Activated CD8-positive, alpha-beta T cell treated with anti-CD3 and anti-CD28 coated beads for 36 hours (primary cell): Measurements from ENCODE around the gene XRCC2. TPM values are rescaled to one million over a fixed set of nuclear protein-coding genes. Genes with fewer than 3 reads are reported as not detected.
"Not testable (repeated sequence)": the region's sequence is repeated elsewhere in the genome, so short reads cannot be mapped to it uniquely, and the experiment has no call there.

Experiments used
- ATAC-seq: fragments of 200-7000 bp; cut with Tn5 transposase; one replicate; pipeline ENCODE4 v1.10.0; 2021; ENCODE audit warnings: mild to moderate bottlenecking, moderate library complexity
- CTCF ChIA-PET: fragments of 350-600 bp; sonication (Branson Sonifier 250); formaldehyde crosslinking; loops from one replicate; lab custom pipeline; 2021; ENCODE audit warnings: antibody characterized with exemption; lab: Charles Lee
- POLR2A ChIA-PET: fragments of 350-600 bp; sonication (Branson Sonifier 250); formaldehyde crosslinking; loops from one replicate; lab custom pipeline; 2021; ENCODE audit warnings: antibody characterized with exemption; lab: Charles Lee
- DNase-seq: peaks from one replicate; pipeline ENCODE4 v3.0.0-alpha.2; 2020
- H3K27ac Mint-ChIP-seq: one replicate; pipeline ENCODE4 v1.8.0; 2021; ENCODE audit warnings: mild to moderate bottlenecking, mixed read lengths
- H3K27me3 Mint-ChIP-seq: one replicate; pipeline ENCODE4 v1.8.0; 2021; ENCODE audit warnings: mixed read lengths
- H3K36me3 Mint-ChIP-seq: one replicate; pipeline ENCODE4 v1.8.0; 2021; ENCODE audit warnings: low read depth, mixed read lengths
- H3K4me1 Mint-ChIP-seq: one replicate; pipeline ENCODE4 v1.8.0; 2021; ENCODE audit warnings: low read depth, mixed read lengths
- H3K4me3 Mint-ChIP-seq: one replicate; pipeline ENCODE4 v1.8.0; 2021; ENCODE audit warnings: mild to moderate bottlenecking, moderate library complexity, mixed read lengths
- H3K9me3 Mint-ChIP-seq: one replicate; pipeline ENCODE4 v1.8.0; 2021; ENCODE audit warnings: mixed read lengths
- intact Hi-C: fragments of 100-400 bp; cut with micrococcal nuclease; formaldehyde crosslinking; loops from one replicate; pipeline ENCODE4 v1.10.0; 2022
- total RNA-seq, 2 experiments: library from RNA; stranded (reverse); gene quantifications; one replicate each; pipeline ENCODE4 v1.2.3, GENCODE V29; 2021
- TF ChIP-seq, protein P1 (sequence below): fragments of 200-600 bp; IDR thresholded peaks from one replicate; pipeline ENCODE4 v1.8.0; 2022; ENCODE audit warnings: antibody characterized with exemption, mild to moderate bottlenecking

XRCC2 gene
- total RNA-seq, 2 experiments from 2014 or later: 16.6 to 17.2 TPM

DNA sequence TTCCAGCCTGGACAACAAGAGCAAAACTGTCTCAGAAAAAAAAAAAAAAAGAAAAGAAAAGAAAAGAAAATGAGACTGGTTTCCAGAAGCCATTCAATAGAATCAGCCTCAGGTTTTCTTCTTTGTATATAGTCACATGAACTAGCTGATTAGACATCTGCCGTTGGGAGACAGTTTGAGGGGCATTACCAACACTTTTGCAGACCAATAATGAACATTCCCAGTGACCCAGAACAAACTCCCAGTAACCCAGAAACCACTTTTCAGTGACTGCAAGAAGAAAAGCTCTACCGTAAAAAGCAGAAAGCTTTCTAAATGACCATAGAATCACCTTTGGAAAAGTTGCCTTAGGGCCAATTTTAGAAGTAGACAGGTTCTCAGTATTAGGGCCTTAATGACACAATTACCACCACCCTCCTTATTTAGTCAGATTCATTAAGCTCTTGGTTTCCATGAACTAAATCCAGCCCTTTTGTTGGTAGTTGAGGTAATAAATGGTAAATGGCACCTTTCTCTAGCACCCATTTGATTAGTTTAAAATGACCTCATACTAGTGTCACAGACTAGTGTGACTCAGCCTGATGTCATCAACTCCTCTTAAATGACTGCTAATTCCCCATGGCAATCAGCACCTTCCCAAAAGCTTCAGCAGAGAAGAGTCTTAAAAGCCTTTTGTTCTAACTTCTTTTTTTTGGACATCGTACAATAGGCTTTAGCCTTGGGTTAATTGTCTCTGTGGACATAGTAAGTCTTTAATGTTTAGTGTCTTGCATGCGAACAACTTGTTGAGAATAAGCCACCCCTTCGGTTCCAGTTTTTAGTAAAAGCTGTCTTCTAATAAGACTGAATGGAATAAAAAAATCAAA lies 33.6 kb upstream of the XRCC2 start:
- ChIA-PET POLR2A (no interaction called here), CTCF (interaction anchor here (0.6 kb wide), 1 partner anchor 374 kb away, joined by 4 read pairs; no protein-coding TSS in a partner anchor)
- DNase-seq: no peak
- peaks cover 9% of the 10 kb centered on the region for H3K9me3 Mint-ChIP-seq
- TF ChIP-seq, protein P1, sequence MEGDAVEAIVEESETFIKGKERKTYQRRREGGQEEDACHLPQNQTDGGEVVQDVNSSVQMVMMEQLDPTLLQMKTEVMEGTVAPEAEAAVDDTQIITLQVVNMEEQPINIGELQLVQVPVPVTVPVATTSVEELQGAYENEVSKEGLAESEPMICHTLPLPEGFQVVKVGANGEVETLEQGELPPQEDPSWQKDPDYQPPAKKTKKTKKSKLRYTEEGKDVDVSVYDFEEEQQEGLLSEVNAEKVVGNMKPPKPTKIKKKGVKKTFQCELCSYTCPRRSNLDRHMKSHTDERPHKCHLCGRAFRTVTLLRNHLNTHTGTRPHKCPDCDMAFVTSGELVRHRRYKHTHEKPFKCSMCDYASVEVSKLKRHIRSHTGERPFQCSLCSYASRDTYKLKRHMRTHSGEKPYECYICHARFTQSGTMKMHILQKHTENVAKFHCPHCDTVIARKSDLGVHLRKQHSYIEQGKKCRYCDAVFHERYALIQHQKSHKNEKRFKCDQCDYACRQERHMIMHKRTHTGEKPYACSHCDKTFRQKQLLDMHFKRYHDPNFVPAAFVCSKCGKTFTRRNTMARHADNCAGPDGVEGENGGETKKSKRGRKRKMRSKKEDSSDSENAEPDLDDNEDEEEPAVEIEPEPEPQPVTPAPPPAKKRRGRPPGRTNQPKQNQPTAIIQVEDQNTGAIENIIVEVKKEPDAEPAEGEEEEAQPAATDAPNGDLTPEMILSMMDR: no peak
- H3K4me1 Mint-ChIP-seq: peaks cover 3% of the 10 kb centered on the region
- H3K27me3 Mint-ChIP-seq: peaks cover 2% of the 10 kb centered on the region
- H3K27ac Mint-ChIP-seq: no peak overlapping the region
- intact Hi-C loops: no loop called here
- H3K4me3 Mint-ChIP-seq: no peak overlapping the region
- ATAC-seq: no peak
- no peaks in the 10 kb centered on the region for H3K36me3 Mint-ChIP-seq

DNA sequence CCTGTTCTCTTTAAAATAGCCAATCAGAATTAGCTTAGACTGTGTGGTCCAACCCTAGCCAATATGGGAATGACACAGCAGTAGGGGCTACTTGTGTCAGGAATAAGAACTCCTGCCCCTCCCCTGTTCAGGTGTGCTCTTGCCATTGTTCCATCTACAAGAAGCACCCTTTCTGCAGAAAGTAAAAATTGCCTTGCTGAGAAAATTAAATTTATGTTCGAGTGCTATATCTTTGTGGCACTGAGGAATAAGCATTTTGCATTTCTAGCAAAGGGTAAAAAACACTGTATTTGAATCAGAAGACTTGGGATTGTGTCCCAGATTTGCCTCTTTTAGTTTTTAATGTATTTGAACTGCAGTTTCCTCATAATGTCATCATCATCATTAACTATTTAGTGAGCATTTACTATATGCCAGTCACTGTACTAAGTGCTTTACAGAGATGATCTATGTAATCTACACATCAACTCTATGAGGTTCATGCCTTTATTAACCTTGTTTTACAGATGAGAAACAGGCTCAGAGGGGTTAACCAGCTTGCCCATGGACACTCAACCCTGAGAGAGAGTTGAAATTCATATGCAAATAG lies 28.9 kb upstream of the XRCC2 start:
- H3K4me1 Mint-ChIP-seq: no peaks in the 10 kb centered on the region
- no peak for DNase-seq
- H3K27ac Mint-ChIP-seq: no peak overlapping the region
- H3K9me3 Mint-ChIP-seq: peaks cover 12% of the 10 kb centered on the region
- H3K36me3 Mint-ChIP-seq: no peaks in the 10 kb centered on the region
- H3K4me3 Mint-ChIP-seq: no peak overlapping the region
- intact Hi-C loops: no loop called here
- ChIA-PET POLR2A (no interaction called here), CTCF (interaction anchor here (0.9 kb wide), 1 partner anchor 20 kb away, joined by 3 read pairs; no protein-coding TSS in a partner anchor)
- TF ChIP-seq, protein P1: no peak
- H3K27me3 Mint-ChIP-seq: peaks cover 2% of the 10 kb centered on the region
- no peak for ATAC-seq

DNA sequence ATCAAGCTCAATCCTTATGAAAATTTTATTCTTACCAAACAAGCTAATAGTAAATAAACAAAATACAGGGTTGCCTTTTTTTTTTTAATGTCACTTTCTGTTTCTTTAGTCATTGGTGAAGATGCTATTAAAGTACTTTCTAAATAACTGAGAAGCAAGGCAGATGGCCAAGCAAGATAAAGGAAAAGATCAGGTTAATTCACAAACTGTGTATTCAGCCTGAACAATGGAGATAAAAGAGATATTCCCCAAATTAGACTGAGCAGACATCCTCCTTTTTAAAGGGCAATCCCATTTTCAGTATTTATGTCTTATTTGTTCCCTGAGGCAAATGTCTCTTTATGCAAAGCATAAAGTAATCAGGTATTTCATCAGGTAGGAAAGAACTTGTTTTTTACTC lies 23.1 kb upstream of the XRCC2 start:
- Mint-ChIP-seq H3K36me3 (no peaks in the 10 kb centered on the region), H3K27me3 (no peaks in the 10 kb centered on the region), H3K9me3 (no peaks in the 10 kb centered on the region), H3K4me3 (no peak overlapping the region), H3K27ac (no peak overlapping the region), H3K4me1 (no peaks in the 10 kb centered on the region)
- no peak for DNase-seq
- ChIA-PET CTCF (interaction anchor here (1.6 kb wide), 1 partner anchor 8 kb away, joined by 4 read pairs; no protein-coding TSS in a partner anchor), POLR2A (no interaction called here)
- no peak for ATAC-seq
- TF ChIP-seq, protein P1: no peak
- intact Hi-C loops: no loop called here

DNA sequence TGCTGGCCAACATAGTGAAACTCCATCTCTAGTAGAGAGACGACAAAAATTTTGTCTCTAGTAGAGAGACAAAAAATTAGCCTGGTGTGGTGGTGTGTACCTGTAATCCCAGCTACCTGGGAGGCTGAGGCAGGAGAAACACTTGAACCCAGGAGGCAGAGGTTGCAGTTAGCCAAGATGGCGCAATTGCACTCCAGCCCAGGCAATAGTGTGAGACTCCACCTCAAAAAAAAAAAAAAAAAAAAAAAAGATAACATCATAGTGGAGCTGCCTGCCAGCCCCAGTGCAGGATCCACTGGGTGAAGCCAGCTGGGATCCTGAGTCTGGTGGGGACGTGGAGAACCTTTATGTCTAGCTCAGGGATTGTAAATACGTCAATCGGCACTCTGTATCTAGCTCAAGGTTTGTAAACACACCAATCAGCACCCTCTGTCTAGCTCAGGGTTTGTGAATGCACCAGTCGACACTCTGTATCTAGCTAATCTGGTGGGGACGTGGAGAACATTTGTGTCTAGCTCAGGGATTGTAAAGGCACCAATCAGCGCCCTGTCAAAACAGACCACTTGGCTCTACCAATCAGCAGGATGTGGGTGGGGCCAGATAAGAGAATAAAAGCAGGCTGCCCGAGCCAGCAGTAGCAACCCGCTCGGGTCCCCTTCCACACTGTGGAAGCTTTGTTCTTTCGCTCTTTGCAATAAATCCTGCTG lies 21.5 kb upstream of the XRCC2 start:
- H3K36me3 Mint-ChIP-seq, H3K4me1 Mint-ChIP-seq, intact Hi-C loops, DNase-seq, H3K9me3 Mint-ChIP-seq, H3K4me3 Mint-ChIP-seq, POLR2A ChIA-PET, H3K27ac Mint-ChIP-seq, H3K27me3 Mint-ChIP-seq, ATAC-seq: not testable (repeated sequence)
- CTCF ChIA-PET: interaction anchor here (1.6 kb wide), 1 partner anchor 9 kb away, joined by 4 read pairs; no protein-coding TSS in a partner anchor

DNA sequence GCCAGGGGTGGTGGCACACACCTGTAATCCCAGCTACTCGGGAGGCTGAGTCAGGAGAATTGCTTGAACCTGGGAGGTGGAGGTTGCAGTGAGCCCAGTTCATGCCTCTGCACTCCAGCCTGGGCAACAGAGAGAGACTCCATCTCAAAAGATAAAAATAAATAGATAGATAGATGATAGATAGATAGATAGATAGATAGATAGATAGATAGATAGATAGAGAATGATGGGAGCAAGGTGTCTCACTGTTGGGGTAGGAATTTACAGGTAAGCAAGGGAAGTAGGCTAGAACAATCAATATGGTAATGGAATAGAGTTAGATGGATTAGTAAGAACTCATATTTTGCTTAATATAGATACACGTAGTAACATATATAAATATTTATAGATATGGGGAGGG lies 16.3 kb upstream of the XRCC2 start:
- H3K27me3 Mint-ChIP-seq, H3K4me3 Mint-ChIP-seq, intact Hi-C loops, H3K9me3 Mint-ChIP-seq, H3K36me3 Mint-ChIP-seq, CTCF ChIA-PET, DNase-seq, POLR2A ChIA-PET, H3K27ac Mint-ChIP-seq, ATAC-seq, H3K4me1 Mint-ChIP-seq: not testable (repeated sequence)
